ENCODE measurements around the gene NCKAP1.
A peak's percentile ranks its signal among the peaks of the same experiment; 100 is the strongest.
"Not testable (repeated sequence)": the region's sequence is repeated elsewhere in the genome, so short reads cannot be mapped to it uniquely, and the experiment has no call there.

The NCKAP1 gene

DNA sequence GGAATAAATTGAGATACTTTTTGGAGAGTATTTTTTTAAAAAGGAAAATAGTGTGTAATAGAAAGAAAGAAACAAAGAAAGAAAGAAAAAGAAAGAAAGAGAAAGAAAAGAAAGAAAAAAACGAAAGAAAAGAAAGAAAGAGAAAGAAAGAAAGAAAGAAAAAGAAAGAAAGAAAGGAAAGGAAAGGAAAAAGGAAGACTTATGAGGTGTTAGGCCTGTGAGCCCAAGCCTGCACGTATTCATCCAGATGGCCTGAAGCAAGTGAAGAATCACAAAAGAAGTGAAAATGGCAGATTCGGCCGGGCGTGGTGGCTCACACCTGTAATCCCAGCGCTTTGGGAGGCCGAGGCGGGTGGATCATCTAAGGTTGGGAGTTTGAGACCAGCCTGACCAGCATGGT is 5.3 kb upstream of the NCKAP1 start:
- H3K27ac ChIP-seq, H3K4me3 ChIP-seq: not testable (repeated sequence)

DNA sequence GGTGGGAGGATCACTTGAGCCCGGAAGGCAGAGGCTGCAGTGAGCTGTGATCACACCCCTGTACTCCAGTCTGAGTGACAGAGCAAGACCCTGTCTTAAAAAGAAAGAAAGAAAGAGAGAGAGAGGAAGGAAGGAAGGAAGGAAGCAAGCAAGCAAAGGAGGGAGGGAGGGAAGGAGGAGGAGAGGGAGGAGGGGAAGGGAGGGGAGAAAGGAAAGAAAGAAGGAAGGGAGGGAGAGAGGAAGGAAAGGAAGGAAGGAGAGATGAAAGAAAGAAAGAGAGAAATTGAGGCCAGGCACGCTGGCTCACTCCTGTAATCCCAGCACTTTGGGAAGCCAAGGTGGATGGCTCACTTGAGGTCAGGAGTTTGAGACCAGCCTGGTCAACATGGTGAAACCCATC is 2.3 kb upstream of the NCKAP1 start:
- Histone ChIP-seq H3K27ac (no peak overlapping the region), H3K4me3 (no peak overlapping the region)

DNA sequence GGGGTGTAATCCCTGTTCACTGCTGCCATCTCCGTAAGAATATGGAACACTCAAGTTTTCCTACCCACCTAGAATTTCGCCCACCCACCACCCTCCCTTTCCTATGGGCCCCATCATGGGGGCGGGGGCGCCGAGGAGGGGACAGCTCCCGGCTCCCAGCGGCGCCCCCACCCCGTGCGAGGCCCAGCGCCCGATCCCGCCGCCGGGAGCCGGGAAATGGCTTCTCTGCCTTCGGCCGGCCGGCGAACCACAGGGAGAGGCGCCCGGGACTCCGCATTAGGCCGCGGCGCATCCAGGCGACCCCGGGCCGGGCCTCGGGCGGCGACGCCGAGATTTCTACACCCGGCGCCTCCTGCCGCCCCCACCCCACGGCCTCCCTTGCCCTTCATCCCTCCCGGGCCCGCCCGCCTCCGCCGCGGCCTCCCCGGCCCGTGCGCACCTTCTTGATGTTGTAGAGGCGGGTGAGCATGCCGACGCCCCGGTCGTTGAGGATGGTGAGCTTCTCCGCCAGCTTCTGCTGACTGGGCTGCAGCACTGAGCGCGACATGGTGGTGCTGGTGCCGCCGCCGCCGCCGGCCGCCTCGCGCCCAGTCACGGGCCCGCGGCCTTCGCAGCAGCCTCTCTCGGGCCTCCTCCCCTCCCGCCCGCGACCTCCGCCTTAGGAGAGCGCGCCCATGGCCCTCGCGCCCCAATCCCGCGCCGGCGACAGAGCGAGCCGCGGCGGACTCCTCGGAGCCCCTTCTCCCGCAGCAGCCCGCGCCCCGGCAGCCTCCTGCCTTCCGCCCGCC is 510 bp downstream of the NCKAP1 start:
- H3K4me3 ChIP-seq = peak overlapping the region; percentile 51 to 92 (median 77)
- peak overlapping the region; percentile 87 to 99 (median 98) for H3K27ac ChIP-seq

DNA sequence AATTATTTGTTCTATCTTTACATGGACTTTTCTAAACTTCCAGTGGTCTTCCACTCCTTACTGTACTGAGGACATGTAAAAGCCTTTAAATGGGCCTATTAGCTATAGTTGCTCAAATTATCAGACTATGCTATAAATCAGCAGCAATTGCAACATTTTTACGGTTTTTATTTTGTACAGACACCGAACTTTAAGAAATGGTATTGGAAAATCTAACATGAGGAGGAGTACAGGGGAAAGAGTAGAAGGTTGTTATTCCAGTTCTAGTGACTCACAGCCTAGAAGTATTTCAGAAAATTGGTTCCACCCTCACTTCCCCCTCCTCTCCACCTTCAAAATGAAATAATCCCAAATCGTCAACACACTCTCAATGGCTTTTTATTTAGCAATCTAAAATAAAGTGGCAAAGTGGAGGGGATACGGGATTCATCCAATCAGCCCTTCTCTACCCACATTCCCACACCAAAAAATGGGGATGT is 1.1 kb downstream of the NCKAP1 start:
- Histone ChIP-seq H3K27ac (peak overlapping the region; percentile 87 to 99 (median 98)), H3K4me3 (peak overlapping the region; percentile 51 to 92 (median 77))

DNA sequence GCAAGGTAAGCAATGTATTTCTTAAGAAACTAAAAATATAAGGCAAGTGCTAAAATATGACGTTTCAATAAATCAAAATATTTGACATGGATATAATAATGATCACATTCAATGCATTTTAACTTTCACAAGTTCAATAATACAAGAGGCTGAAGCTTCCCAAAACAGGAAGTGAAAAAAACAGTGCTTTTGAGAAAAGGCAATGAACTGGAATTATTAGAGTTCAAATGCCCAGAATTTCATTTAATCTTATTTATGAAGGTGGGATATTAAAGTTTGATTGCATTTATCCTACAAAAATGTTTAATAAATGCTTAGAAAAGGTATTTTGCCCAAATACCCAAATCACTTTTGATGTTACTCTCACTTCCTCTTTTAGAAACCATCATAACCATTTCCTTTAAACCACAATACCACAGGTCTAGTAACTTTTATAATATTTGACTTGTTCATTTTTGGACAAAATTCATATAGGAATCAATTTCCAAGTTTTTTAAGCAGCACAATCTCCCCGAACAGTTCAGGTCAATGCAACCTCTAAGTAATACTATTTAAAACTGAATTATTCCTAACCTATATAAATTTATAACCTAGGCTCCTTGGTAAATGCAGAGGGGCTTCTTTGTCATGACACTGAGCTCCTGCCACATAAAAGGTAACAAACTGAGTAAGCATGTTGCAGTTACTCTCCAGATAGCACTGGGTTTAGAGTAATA is 2.1 kb downstream of the NCKAP1 start:
- peak overlapping the region in 12 of 21 experiments; percentile 6 to 99 (median 98) for H3K27ac ChIP-seq

DNA sequence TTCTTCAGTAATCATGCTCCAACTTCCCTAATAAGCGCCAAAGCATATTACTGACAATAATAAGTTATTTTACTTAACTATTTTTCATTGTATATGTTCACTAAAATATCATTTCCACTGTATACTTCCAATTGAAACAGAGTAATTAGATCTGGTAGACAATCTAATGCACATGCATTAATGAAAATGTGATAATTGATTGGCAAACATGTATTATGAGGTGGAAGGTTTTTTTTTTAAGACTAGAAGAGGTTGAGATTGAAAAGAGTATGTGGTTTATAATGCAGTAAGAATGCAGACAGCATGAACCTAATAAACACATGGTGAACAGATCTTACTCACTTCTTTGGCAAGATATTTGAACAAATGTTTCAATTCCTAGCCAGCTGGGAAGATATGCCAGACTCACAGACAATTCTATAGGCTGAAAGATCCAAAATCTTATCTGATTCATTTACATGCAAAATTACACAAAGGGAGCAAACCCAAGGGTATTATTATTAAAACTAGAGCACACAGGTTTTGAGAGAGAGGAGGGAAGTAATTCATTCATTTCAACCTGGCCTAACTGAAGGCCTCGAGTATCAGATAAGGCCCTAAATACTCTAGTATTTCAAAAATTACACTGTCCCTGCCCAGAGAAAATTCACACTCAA is 2.8 kb downstream of the NCKAP1 start:
- Histone ChIP-seq H3K27ac (peak overlapping the region in 5 of 21 experiments; percentile 6 to 99 (median 98)), H3K4me3 (peak overlapping the region in 2 of 7 experiments; percentile 51 to 72)

More for the DNA sequence above, 2.1 kb downstream of the NCKAP1 start:
- peak overlapping the region in 6 of 7 experiments; percentile 14 to 92 (median 66) for H3K4me3 ChIP-seq

DNA sequence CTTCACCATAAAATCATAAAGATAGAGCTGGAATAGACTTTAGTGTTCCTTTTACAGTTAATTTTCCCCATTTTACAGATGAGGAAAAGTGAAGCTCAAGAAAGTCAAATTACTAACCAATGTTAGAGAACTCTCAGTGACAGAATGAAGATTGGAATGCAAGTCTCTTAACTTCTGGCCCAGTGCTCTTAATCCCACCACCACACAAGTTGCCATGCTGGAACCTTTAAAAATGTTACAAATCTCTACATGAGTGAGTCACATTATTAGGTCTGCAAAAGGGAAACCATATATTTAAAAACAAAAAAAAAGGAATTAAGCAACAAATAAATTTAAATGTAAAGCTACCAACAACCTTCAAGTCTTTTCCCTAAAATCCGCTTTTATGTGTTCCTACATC is 3.5 kb downstream of the NCKAP1 start:
- peak overlapping the region in 1 of 21 experiments; percentile 1 for H3K27ac ChIP-seq

DNA sequence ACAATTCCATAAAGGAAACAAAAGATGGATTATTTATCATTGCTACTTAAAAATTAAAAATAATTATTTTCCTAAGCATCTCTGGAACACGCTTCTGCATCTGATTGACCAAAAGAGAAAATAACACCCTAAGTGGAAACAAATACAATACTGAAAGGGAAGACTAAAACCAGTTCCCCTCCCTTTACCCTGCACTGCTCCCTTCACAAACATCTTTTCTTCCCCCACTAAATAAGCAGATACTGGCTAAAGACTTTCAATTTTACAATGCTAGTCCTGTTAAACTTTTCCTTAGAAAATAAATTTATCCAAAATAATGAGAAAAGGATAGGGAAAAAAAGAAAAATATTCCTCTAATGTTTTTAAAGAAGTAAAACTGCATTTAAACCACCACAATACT is 4.3 kb downstream of the NCKAP1 start:
- H3K4me3 ChIP-seq = no peak overlapping the region
- no peak overlapping the region for H3K27ac ChIP-seq

More for the DNA sequence above, 3.5 kb downstream of the NCKAP1 start:
- no peak overlapping the region for H3K4me3 ChIP-seq

DNA sequence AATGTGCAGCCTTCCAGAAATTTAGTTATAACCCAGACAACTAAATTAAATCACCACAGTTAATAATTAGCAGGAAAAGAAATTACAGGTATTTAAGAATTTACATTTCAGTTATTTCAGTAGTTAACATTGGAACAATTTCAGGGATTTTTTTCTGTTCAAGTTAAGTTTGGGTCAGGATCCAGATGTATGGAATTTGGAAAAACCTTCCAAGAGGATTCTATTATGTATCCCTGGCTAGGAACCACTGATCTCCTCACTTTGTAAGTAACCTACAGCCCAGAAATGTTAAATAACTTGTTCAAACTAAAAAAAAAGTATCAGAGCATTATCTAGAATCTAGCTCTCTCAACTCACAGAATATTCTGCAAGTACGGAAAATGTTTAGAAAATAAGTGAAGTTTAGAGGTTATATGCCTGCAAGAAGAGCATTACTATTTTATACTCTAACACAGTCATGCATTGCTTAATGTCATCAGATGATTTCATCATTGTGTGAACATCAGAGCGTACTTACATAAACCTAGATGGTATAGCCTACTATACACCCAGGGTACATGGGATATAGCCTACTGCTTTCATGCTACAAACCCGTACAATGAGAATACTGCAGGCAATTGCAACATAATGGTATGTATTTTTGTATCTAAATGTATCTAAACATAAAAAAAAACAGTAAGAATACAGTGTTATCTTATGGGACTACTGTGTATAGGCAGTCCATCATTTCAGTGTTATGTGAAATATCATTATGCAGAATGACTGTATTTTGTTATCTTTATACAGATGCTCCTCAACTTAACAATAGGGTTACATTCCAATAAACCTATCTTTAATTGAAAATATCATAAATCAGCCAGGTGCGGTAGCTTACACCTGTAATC is 6.1 kb downstream of the NCKAP1 start:
- H3K27ac ChIP-seq = no peak overlapping the region
- H3K4me3 ChIP-seq = no peak overlapping the region

DNA sequence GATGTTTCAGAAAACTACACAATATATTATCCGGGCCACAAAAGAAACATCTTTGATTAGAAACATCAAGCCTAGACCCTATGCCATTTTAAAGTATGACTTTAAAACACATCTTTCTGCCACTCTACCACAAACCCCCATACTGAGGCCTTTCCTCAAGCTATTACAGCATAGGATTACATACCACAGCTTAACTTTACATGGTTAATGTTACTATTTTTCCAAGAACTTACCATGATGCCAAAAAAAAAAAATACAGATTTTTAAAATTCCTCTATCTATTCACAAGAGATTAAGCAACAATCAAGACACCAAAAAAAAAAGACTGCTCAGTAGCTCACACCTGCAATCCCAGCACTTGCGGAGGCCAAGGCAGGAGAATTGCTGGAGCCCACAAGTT is 9.0 kb downstream of the NCKAP1 start:
- Histone ChIP-seq H3K4me3 (no peak overlapping the region), H3K27ac (no peak overlapping the region)

DNA sequence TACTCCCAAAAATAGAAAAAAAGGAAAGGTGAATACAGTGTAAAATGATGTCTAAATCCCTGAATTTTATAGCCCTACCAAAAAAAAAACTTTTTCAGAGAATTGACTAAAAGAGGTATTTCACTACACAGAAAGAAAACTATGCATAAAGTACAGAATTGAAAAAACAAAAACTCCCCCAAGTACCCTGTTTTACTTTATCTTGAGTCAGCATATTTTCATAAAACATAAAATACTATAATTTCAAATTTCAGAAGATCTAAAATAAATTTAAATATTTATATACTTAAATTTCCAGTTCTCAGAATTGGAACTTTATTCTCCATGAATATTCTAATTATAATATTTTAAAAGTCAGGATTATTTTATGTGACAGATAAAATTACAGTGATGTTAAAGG is 10.1 kb downstream of the NCKAP1 start:
- Histone ChIP-seq H3K4me3 (no peak overlapping the region), H3K27ac (no peak overlapping the region)

DNA sequence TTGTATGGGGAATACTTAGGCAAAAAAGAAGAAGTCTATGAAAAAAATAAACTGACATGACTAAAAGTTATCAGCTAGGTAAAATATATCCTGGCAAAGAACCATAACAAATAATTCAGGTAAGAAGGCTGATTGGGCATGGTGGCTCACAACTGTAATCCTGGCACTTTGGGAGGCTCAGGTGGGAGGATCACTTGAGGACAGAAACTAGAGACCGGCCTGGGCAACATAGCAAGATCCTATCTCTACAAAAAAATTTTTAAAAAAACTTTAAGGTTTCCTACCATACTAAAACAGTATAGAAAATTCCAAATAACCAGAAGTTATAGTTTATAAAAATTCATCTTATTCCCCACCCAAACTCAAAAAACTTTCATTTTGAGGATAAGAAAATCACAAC is 10.8 kb downstream of the NCKAP1 start:
- Histone ChIP-seq H3K4me3 (no peak overlapping the region), H3K27ac (no peak overlapping the region)

DNA sequence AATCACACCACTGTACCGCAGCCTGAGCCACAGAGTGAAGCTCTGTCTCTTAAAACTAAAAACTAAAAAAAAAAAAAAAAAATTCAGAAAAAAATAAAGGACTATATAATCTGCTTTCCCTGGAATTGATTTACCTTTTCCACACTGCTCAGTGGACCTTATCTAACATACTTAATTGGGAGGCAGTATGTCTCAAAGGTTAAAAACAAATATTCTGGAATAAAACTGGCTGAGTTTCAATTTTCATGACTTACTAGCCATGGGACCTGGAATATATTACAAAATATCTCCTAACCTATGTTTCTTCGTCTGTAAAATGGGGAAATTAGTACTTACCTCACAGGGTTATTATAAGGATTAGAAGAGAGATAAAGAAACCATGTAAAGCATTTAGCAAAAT is 11.8 kb downstream of the NCKAP1 start:
- no peak overlapping the region for H3K4me3 ChIP-seq
- no peak overlapping the region for H3K27ac ChIP-seq

DNA sequence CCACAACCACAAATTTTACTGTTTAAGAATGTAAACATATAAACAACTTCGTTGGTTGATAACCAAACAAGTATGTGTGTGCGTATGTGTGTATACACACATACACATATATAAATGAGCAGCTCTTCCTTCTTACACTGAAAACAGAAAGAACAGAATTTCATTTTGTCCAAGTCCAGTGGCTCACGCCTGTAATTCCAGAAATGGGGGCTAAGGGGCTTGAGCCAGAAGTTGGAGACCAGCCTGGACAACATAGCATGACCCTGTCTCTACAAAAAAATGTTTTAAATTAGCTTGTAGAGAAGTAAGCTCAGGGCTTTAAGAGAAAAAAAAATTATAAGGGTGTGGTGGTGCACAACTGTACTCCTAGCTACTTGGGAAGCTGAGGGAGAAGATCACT is 12.3 kb downstream of the NCKAP1 start:
- Histone ChIP-seq H3K4me3 (no peak overlapping the region), H3K27ac (no peak overlapping the region)

DNA sequence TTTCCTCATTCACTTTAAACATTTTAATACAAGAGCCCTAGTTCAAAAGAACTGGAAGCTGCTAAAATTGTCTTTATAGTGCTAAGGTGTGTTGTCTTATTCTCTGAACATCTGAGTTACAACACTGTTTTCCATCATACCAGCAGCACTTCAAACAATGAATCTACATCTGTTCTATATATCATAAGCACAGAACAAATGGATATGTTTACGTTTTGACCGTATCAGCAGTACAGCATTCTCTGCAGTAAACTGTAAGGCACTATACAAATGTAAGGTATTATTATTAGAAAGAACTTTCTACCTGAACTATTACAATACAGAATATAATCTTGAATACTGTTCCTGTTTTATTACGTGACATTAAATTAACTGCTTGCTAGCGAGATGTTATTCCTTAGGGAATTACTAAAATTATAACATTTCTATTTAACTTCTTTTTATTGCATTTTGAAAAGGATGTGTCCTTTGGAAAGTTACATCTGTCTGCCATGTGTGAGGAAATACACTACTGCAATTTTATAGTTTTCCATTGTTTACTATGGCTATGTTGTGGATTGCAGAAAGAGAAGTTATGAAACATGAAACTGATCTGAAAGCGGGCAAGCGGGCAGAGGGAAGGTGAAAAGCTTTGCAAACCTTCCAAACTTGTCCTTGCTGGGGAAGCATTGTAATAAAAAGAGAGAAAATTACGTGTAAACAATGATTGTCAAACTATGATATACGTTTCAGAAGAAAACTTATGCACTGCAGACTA is 13.7 kb downstream of the NCKAP1 start:
- H3K4me3 ChIP-seq = no peak overlapping the region

DNA sequence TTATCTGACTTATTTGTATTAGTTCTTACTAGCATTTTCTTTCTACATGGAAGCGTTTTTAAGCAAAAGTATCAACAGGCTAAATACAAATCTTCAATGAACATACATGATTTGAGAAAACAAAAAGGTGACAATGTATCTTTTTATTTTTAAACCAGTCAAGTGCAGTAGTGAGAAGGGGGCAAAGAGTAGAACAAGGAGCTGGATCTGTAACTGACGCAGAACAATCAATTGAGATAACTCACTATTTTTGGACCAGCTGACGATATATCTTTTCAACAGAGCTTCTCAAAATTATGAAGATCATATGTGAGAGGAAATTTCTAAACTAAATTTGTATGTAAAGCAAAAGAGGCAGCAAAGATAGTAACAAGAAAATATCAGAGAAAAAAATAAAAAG is 15.5 kb downstream of the NCKAP1 start:
- no peak overlapping the region for H3K27ac ChIP-seq

More for the DNA sequence above, 13.7 kb downstream of the NCKAP1 start:
- H3K27ac ChIP-seq = no peak overlapping the region

DNA sequence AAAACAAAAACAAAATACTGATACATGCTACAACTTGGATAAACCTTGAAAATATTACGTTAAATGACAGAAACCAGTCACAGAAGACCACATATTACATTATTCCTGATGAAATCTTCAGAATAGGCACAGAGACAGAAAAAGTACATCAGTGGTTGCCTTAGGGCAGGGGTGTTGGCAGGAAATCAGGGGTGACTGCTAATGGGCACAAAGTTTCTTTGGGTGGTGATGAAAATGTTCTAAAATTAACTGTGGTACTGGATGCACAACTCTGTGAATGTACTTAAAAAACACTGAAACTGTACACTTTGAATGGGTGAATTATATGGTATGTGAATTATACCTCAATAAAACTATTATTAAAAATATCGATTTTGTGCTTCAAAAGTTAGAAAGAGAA is 16.6 kb downstream of the NCKAP1 start:
- no peak overlapping the region for H3K27ac ChIP-seq
- no peak overlapping the region for H3K4me3 ChIP-seq

More for the DNA sequence above, 15.5 kb downstream of the NCKAP1 start:
- no peak overlapping the region for H3K4me3 ChIP-seq

DNA sequence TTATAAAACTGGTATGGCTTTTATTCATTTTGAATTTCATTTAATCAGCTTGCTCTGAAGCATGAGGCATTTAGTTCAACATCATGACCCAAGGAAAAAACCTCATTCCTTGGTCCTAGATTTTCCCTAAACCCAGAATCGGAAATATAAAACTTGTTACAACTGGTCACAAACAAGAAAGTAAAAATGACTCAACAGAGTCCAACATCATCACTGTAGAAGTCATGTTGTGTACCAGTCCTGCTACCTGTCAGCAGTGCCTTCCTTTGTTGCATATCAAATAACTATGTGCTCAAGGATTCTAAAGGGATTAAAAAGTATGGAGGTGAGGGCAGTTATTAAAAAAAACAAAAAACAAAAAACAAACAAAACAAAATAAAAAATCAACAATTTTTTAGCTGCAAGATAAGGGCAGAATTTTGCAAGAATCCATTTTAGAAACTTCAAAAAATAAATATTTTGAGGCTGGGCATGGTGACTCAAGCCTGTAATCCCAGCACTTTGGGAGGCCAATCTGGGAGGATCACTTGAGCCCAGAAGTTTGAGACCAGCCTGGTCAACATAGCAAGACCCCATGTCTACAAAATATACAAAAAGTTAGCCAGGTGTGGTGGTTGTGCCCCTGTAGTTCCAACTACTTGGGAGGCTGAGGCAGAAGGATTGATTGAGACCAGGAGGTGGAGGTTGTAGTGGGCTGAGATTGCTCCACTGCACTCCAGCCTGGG is 18.4 kb downstream of the NCKAP1 start:
- Histone ChIP-seq H3K27ac (no peak overlapping the region), H3K4me3 (no peak overlapping the region)

Data from skin epidermis (tissue), 12 donors.